C1 segment of cervical spinal cord (tissue), 14 donors: Measurements from ENCODE around the gene RGS19.

ENCODE experiments used
- DNase-seq, 14 donors: peaks; one replicate each; lab custom pipeline; 2025; lab: John Stamatoyannopoulos, UW

Gene RGS19

GRCh38 chr20:64035933-64036345 is 43.4 kb downstream of the RGS19 start, which contains the start of gene C20orf204:
C20orf204 (plus strand) TSS chr20:64036182; CDS start chr20:64036324, 142 bp downstream.
- no peak for DNase-seq

DNA sequence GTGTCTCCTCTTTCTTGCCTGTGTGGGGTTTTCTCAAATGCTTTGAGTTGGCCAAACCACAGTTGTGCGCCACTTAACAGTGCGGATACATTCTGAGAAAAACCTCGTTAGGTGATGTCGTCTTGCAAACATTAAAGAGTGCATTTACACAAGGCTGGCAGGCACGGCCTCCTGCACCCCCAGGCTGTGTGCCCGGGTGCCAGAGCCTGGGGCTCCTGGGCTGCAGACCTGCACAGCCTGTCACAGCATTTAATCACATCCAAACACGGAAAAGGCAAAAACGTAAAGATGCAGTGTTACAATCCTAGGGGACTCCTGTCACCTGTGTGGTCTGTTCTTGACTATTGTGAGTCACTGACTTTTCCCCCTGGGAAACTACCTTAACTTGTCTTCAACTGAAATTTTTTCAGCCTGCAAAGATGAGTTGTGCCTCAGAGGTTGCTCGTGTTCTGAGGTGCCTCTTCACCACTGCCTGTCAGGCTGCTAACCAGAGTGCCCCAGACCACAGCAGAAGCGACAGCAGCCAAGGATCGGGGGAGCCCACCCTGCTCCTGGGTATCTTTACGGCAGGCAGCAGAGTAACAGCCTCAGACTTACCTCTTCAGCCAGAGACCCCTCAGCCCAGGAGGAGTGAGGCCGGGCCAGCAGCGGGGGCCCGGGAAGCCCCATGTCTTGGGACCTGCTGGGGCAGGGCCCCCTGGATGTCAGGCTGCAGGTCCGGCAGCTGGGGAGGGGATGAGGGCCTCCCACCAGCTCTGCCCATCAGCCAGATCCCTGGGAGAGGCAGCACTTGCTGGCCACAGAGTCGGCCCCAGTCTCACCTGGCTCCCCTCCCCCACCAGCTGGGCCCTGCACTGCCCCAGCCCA is 44.0 kb downstream of the RGS19 start:
- no peak for DNase-seq

GRCh38 chr20:64033981-64034493 is 45.3 kb downstream of the RGS19 start:
- no peak for DNase-seq

DNA sequence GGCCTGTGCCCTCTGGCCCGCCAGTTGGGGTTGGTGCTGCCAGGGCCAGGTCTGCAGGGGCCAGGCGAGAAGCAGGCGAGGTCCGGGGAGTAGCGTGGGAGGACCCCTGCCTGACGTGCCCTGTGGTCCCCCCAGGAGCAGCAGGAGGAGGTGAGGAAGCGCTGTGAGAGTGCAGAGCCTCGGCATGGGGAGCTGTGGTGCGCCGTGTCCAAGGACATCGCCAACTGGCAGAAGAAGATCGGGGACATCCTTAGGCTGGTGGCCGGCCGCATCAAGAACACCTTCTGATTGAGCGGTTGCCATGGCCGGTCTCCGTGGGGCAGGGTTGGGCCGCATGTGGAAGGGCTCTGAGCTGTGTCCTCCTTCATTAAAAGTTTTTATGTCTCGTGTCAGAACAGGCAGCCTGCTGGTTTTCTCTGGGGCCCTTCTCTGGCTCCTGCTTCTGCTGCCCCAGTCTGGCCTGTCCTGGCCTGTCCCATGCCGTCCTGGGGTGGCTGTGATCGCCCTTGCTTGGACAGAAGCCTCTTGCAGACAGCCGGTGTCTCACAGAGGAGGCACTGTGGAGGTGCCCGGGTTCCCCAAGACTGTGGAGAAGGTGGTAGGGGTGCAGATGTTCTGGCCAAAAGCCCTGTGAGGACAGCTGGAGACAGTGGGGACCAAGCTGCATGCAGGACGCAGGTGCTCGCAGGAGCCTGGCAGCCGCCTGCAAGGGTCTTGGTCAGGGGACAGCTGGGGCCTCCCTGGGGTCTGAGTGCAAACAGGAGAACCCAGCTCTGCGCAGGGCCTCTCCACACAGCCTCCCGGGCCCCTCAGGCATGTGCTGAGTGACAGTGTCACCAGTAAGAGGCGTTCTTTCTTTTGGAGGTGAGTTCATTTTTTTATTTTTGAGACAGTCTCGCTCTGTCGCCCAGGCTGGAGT is 46.4 kb downstream of the RGS19 start:
- DNase-seq: no peak

GRCh38 chr20:64031822-64032314 is 47.5 kb downstream of the RGS19 start:
- no peak for DNase-seq

DNA sequence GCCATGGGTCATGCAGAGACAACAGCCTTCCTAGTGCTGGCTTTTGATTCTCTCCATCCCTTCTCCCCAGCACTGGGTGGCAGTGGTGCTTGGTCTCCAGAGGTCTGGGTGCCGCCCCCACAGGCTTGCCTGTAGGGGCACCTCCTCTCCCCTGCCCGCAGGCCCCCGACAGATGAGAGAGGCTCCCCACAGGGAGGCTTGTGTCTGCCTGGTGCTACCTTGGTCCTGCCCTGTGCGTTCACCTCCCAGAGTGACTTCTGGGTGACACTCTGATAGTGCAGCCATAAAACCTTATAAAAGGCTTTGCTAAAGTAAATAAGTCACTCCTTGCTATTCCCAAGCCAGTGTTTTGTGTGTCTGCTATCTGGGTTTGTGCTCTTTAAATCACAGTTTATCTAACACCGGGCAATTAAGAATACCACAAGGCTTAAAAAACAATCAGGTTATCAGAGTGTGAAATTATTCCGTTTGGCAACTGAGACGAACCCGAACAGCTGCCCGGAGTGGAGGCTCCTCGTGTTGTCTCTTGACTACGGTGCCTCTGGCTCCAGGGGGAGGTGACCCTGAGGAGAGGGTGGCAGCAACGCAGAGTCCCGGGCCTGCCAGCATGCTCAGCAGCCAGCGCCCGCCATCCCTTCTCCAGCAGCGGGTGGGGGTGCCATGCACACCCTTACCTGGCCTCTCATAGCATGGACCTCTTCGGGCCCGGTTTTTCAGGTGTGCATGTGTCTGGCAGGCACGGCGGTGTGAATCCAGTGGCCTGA is 48.8 kb downstream of the RGS19 start:
- DNase-seq: no peak

- DNase-seq: no peak
Observed at GRCh38 chr20:64029293-64030117, 49.8 kb downstream of the RGS19 start.

DNA sequence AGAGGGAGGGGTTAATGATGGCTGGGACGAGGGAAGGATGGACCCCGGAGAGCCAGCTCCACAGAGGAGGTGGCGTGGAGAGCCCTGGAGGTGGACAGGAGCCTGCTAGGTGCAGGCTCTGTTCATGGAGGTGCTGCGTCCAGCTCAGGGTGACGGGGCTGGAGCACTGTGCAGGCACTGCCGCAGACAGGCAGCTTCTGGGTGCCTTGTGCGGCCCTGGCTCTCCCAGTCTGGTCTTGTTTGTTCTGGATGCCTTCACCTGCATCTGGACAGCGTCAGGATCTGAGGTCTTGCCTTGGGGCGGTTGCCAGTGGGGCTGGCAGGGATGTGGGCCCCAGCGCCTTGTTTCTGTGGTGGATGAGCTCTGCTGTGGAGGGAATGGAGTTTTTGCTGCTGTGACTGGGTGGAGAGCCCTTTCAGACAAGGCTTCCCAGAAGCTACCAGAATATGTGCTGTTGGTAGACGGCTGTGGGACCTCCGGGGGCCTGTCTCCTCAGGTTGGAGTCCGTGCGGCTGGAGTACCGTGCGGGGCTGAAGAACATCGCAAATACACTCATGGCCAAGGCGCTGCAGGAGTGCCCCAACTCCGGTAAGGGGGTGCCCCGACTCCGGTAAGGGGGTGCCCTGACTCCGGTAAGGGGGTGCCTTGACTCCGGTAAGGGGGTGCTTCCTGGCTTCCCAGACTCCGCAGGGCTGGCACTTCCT is 51.2 kb downstream of the RGS19 start:
- DNase-seq: no peak

GRCh38 chr20:64025826-64026412 is 53.4 kb downstream of the RGS19 start:
- no peak for DNase-seq

DNA sequence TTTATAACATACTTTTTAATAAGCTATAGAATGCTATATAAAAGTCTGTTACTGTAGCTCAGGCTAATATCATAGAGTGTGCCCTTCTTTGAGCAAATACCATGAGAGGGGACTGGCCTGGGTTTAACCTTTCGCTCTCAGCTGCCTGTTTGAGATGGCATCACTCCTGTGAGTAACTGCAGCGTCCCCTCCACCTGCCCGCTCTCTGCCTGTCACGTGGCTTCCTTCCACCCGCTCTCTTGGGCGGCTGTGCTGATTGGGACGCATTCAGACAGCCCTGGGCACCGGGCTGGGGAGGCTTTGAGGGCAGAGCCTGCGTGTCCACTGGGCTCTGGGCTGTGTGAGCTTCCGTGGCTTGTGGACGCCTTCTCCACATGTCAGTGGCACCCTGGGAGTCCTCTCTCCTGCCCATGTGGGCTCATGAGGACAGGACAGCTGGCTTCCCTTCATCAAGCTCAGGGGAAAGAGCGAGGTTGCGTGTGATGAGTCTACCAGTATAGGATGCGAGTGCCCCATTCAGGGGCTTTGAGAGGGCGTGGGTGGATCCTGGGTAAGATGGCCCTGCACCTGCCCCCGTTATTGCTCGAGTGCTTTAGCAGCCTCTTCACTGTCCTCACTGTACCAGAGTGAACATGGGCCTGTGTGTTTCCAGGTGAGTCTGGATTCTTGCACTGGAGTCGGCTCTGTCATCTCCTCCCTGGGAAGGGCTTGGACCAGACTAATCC is 54.1 kb downstream of the RGS19 start:
- DNase-seq: no peak

DNA sequence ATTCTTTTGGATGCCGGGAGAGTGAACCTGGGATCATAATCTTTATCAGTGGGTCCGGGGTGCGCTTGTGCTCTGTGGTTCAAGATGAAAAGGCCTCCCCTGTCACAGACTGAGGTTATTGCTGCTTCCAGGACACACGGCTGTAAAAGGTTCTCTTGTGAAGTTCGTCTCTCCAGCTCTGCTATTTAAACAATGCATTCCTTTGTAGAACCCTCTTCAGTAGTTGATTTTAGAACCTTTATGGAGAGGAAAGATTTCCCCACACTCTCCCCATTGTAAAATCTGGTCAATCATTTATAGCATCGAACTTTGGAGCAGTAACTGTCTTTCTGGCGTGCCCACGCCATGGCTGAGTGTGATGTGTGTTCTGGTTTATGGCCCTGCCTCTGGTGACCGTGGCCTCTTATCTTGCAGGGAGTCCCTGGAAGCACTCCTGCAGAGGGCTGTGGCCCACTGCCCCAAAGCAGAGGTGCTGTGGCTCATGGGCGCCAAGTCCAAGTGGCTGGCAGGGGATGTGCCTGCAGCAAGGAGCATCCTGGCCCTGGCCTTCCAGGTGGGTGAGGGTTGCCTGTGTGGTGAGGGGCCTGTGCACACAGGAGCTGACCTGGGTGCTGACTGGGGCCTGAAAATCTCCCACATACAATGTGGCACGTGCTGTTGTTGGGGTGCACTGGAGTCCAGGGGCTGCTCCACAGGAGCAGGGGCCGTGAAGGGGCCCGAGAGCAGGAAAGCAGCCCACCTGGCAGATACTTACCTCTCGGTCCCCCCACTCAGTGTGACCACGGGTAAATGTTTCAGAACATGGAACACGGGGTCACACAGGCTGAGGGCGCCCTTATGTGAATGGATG is 55.0 kb downstream of the RGS19 start:
- DNase-seq: no peak

- DNase-seq: no peak
Observed at GRCh38 chr20:64023361-64024140, 55.8 kb downstream of the RGS19 start.
